ENCODE results near the gene USP43.
"Not testable (repeated sequence)": the region's sequence is repeated elsewhere in the genome, so short reads cannot be mapped to it uniquely, and the experiment has no call there.

Gene USP43

GRCh38 chr17:9644910-9645751 lies at the start of gene USP43:
TSS of gene USP43 (plus strand) at chr17:9645517. CDS start at chr17:9645633, 116 bp downstream.
- peak; percentile 81 for DNase-seq (ENCODE audit: low spot score)

DNA sequence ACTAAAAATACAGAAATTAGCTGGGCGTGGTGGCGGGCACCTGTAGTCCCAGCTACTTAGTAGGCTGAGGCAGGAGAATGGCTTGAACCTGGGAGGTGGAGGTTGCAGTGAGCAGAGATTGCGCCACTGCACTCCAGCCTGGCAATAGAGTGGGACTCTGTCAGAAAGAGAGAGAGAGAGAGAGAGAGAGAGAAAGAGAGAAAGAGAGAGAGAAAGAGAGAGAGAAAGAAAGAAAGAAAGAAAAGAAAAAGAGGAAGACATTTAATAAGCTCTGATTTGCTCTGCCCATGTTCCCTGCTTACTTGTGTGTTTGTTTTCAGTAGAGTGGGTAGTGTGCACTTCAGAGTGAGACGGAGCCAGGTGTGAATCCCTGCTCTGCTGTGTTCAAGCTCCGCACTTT lies 47.7 kb upstream of the USP43 start:
- DNase-seq (ENCODE audit: low spot score), result not testable (repeated sequence)

GRCh38 chr17:9598661-9599060 lies 46.7 kb upstream of the USP43 start:
- no peak for DNase-seq (ENCODE audit: low spot score)

- DNase-seq (ENCODE audit: low spot score), result not testable (repeated sequence)
Observed at GRCh38 chr17:9604583-9604982, 40.7 kb upstream of the USP43 start.

- no peak for DNase-seq (ENCODE audit: low spot score)
Observed at GRCh38 chr17:9606453-9606852, 38.9 kb upstream of the USP43 start.

GRCh38 chr17:9607058-9607457 lies 38.3 kb upstream of the USP43 start:
- not testable (repeated sequence) for DNase-seq (ENCODE audit: low spot score)

DNA sequence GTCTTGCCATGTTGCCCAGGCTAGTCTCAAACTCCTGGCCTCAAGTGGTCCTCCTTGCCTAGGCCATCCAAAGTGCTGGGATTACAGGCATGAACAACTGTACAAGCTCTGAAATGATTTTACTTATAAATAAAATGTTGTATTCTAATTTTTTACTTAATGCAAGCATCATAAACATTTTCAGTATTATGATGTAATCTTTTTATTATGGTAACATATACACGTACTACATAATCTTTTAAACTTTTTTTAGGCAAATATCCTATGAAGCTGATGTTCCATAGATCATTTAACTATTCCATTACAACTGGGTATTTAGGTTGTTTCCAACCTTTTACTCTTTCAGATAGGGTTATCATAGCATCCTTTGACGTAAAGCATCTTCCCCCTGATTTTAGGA lies 33.8 kb upstream of the USP43 start:
- no peak for DNase-seq (ENCODE audit: low spot score)

GRCh38 chr17:9612006-9612405 lies 33.3 kb upstream of the USP43 start:
- no peak for DNase-seq (ENCODE audit: low spot score)

DNA sequence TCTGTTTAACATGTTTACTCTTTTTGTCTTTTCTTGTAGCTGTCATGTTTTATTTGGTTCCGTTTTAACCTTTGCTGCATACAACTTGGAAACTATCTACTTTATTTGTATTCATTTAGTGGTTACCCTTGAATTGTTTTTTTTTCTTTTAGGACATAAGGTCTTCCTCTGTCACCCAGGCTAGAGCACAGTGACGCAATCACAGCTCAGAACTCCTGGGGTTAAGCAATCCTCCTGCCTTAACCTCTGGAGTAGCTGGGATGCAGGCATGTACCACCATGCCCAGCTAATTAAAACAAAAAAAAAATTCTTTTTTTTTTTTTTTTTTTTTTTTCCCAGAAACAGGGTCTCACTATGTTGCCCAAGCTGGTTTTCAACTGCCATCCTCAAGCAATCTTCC lies 29.8 kb upstream of the USP43 start:
- DNase-seq (ENCODE audit: low spot score), result no peak

GRCh38 chr17:9622961-9623360 lies 22.4 kb upstream of the USP43 start:
- no peak for DNase-seq (ENCODE audit: low spot score)

DNA sequence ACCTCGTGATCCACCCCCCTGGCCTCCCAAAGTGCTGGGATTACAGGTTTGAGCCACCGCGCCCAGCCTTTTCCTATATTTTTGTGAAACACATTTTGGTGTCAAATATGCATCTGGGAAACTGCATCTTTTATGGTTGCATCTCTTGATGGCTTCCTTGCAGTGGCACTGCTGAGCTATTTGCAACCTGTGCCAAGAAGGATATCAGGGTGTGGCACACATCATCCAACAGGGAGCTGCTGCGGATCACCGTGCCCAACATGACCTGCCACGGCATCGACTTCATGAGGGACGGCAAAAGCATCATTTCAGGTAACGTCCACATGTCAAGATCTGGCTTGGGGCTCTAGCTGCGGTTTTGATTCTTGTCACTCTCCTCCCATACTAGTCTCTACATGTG lies 16.8 kb upstream of the USP43 start:
- DNase-seq (ENCODE audit: low spot score), result peak; percentile 52

DNA sequence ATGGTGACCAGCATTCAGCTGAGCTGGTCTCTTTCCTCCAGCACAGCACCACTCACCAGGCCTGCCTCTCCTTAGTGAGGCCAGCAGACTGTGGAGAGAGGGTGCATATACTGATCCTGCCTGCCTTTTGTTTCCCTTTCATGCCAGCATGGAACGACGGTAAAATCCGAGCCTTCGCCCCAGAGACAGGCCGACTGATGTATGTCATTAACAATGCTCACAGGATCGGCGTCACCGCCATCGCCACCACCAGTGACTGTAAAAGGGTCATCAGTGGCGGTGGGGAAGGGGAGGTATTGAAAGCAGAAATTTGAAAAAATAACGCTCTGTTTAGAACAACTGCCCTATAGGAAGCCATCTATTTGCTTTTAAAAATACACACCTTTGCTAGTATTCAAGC lies 12.6 kb upstream of the USP43 start:
- DNase-seq (ENCODE audit: low spot score), result no peak

DNA sequence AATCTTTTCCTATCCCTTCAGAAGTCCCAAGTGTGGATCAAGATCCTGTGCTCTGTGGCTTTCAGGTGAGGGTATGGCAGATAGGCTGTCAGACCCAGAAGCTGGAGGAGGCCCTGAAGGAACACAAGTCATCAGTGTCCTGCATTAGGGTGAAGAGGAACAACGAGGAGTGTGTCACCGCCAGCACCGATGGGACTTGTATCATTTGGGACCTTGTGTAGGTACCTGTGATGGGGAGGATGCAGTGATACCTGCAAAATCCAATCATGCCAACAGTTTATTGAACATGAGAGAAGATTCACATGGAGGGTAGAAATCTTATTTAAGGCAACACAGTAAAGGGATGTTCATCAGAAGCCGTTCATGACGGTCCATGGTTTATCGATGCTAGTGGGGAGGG lies 10.0 kb upstream of the USP43 start:
- DNase-seq (ENCODE audit: low spot score), result no peak

GRCh38 chr17:9636501-9636900 lies 8.8 kb upstream of the USP43 start:
- no peak for DNase-seq (ENCODE audit: low spot score)

GRCh38 chr17:9640388-9640787 lies 4.9 kb upstream of the USP43 start:
- not testable (repeated sequence) for DNase-seq (ENCODE audit: low spot score)

GRCh38 chr17:9643611-9644010 lies 1.7 kb upstream of the USP43 start:
- DNase-seq (ENCODE audit: low spot score), result no peak

DNA sequence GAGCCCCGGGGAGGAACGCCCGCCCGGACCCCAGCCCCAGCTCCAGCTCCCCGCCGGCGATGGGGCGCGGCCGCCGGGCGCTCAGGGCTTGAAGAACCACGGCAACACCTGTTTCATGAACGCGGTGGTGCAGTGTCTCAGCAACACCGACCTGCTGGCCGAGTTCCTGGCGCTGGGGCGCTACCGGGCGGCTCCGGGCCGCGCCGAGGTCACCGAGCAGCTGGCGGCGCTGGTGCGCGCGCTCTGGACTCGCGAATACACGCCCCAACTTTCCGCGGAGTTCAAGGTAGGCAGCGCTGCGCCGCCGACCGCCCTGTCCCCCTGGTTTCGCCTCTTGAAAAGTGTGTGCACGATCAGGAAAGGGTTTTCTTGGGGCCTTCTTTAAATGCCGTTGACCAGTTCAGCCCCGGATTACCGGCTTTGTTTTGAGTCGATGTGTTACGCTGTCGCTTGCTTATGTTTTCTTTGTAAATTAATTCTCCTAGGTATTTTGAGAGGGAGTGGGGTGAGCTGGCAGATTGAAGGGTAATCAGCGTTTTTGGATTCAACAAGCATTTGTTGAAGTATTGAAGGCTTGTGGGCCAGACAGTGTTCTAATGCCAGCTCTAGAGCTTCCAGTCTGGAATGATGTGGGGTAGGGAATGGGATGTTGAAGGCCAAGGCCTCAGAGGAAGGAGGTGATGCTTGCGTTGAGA lies 681 bp downstream of the USP43 start:
- peak; percentile 81 for DNase-seq (ENCODE audit: low spot score)

DNA sequence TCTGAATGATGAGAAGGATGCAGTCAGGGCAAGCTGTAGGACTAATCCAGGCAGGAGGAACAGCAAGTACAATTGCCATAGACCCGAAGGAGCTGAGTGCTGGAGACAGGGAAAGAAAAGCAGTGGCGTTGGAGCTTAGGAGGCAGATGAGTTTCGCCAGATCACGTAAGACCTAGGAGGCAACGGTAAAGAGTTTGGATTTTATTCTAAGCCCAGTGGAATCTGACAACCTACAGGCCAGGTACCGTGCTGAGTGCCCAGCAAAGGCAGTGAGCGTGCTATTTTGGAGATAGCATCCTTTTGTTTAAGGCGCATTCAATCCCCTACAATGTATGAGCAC lies 1.2 kb downstream of the USP43 start:
- peak; percentile 11 for DNase-seq (ENCODE audit: low spot score)

DNA sequence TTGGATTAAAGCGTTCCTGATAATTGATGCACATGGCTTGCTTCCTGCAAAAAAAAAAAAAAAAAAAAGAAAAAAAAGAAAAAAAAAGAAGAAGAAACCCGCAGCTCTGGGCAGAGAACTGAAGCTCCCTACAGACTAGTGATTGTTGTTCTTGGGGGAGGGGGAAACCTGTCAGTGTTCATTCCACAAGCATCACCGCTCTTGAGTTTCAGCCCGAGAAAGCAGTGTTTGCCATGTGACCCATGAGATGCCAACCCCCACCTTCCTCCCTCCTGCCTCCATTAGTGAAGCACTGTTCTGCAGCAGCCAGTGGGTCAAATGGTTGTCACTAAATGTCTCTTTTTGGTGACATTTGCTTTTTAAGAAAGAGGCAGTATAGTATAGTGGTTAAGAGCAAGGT lies 1.7 kb downstream of the USP43 start:
- DNase-seq (ENCODE audit: low spot score), result no peak

GRCh38 chr17:9648521-9649110 lies 3.3 kb downstream of the USP43 start:
- DNase-seq (ENCODE audit: low spot score), result peak; percentile 16

DNA sequence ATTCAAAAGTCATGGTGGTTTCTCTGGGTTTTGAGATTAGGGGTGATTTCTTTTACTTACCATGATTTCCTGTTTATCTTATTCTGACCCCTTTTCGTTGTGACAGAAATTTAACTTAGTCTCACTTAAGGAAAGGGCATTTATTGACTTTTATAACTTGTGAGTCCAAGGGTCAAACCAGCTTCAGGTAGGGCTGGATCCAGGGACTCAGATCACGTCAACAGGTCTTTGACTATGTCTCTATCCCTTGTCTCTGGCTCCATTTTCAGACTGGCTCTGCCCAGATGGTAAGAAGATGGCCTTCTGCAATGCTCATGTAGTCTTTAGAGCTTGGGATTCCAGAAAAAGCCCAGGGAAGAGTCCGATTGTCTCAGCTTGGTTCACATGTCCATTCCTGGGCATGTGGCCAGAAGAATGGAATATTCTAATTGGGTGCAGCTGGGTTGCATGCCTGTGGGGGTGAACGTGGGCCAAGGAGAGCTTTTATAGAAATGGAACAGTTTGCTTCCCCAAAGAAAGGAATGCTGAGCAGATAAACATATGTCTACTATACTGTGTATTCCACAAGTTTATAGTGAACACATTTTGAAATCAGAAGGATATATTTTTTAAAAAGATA lies 13.4 kb downstream of the USP43 start:
- no peak for DNase-seq (ENCODE audit: low spot score)

DNA sequence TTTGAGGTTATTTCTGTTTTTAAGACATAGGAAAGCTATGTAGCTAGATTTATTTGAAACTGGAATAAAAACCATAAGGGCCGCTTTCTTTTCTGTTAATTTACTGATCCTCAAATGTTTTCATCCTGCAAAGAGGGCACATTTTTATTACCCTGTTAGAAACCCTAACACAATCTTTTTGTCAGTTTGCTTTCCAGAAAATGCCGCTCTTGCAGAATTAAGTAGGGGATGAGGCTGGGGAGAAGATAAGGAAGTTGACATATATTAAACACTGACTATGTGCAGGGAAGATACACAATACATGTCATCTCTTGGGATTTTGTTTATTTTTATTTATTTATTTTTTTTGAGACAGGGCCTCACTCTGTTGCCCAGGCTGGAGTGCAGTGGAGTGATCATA lies 15.7 kb downstream of the USP43 start:
- no peak for DNase-seq (ENCODE audit: low spot score)

DNA sequence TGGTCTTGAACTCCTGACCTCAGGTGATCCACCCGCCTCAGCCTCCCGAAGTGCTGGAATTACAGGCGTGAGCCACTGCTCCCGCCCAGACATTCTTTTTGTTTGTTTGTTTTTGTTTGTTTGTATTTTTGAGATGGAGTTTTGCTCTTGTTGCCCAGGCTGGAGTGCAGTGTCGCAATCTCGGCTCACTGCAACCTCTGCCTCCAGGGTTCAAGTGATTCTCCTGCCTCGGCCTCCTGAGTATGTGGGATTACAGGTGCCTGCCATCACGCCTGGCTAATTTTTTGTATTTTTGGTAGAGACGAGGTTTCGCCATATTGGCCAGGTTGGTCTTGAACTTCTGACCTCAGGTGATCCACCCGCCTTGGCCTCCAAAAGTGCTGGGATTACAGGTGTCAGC lies 18.2 kb downstream of the USP43 start:
- DNase-seq (ENCODE audit: low spot score), result not testable (repeated sequence)

Data from SW480 (cell line).